Type B pancreatic cell (in vitro differentiated cells): Measurements from ENCODE around the gene DEGS2. TPM values are rescaled to one million over a fixed set of nuclear protein-coding genes. Genes with fewer than 3 reads are reported as not detected.

Source experiments
- DNase-seq: peaks from one replicate; pipeline ENCODE4 v3.0.0; 2021; ENCODE audit warnings: mixed read lengths; ENCODE audit not compliant: unreplicated experiment; ENCODE audit errors: extremely low spot score
- H3K27ac Mint-ChIP-seq: 2 replicates; pipeline ENCODE4 v1.8.0; 2021; ENCODE audit warnings: mild to moderate bottlenecking, mixed read lengths
- H3K27me3 Mint-ChIP-seq: 2 replicates; pipeline ENCODE4 v1.8.0; 2021; ENCODE audit warnings: mixed read lengths
- H3K36me3 Mint-ChIP-seq: 2 replicates; pipeline ENCODE4 v1.8.0; 2021; ENCODE audit warnings: mixed read lengths
- H3K4me1 Mint-ChIP-seq: one replicate; pipeline ENCODE4 v1.8.0; 2021; ENCODE audit warnings: mixed read lengths; ENCODE audit not compliant: unreplicated experiment
- H3K4me3 Mint-ChIP-seq: 2 replicates; pipeline ENCODE4 v1.8.0; 2021; ENCODE audit warnings: mild to moderate bottlenecking, mixed read lengths
- H3K9me3 Mint-ChIP-seq: 2 replicates; pipeline ENCODE4 v1.8.0; 2021; ENCODE audit warnings: mixed read lengths
- total RNA-seq: library from RNA; stranded (reverse); gene quantifications from 2 replicates; pipeline ENCODE4 v1.2.1, GENCODE V29; 2021; ENCODE audit warnings: low replicate concordance
- TF ChIP-seq, protein P1 (sequence below): fragments of 200-600 bp; sonication (generic); conservative IDR thresholded peaks from 2 replicates; pipeline ENCODE4 v1.5.0; 2021; ENCODE audit warnings: antibody characterized with exemption, mild to moderate bottlenecking

The DEGS2 gene
- total RNA-seq, 1 donor from 2014 or later: 5.2 TPM

DNA sequence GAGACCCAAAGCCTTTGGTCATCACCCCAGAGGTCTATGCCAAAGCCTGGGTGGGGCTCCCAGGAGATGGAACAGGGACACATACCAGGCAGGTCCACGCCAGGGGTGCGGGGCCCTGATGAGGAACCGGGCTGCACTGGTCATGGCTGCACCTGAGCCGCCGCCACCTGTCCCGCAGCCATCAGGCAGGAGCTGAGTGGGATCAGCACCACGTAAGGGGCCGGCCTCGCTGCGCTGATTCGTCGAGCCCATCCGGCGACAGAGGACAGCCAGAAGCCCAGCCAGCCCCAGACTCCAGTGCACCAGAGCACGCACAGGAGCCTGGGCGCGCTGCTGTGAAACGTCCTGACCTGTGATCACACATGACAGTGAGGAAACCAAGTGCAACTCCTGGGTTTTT is 15.9 kb downstream of the DEGS2 start:
- H3K9me3 Mint-ChIP-seq: no peaks in the 10 kb centered on the region
- no peaks in the 10 kb centered on the region for H3K36me3 Mint-ChIP-seq
- no peak for DNase-seq
- H3K4me1 Mint-ChIP-seq: peaks cover 15% of the 10 kb centered on the region
- TF ChIP-seq, protein P1, sequence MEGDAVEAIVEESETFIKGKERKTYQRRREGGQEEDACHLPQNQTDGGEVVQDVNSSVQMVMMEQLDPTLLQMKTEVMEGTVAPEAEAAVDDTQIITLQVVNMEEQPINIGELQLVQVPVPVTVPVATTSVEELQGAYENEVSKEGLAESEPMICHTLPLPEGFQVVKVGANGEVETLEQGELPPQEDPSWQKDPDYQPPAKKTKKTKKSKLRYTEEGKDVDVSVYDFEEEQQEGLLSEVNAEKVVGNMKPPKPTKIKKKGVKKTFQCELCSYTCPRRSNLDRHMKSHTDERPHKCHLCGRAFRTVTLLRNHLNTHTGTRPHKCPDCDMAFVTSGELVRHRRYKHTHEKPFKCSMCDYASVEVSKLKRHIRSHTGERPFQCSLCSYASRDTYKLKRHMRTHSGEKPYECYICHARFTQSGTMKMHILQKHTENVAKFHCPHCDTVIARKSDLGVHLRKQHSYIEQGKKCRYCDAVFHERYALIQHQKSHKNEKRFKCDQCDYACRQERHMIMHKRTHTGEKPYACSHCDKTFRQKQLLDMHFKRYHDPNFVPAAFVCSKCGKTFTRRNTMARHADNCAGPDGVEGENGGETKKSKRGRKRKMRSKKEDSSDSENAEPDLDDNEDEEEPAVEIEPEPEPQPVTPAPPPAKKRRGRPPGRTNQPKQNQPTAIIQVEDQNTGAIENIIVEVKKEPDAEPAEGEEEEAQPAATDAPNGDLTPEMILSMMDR: no peak
- H3K4me3 Mint-ChIP-seq: no peak overlapping the region
- no peak overlapping the region for H3K27ac Mint-ChIP-seq
- H3K27me3 Mint-ChIP-seq: no peaks in the 10 kb centered on the region

DNA sequence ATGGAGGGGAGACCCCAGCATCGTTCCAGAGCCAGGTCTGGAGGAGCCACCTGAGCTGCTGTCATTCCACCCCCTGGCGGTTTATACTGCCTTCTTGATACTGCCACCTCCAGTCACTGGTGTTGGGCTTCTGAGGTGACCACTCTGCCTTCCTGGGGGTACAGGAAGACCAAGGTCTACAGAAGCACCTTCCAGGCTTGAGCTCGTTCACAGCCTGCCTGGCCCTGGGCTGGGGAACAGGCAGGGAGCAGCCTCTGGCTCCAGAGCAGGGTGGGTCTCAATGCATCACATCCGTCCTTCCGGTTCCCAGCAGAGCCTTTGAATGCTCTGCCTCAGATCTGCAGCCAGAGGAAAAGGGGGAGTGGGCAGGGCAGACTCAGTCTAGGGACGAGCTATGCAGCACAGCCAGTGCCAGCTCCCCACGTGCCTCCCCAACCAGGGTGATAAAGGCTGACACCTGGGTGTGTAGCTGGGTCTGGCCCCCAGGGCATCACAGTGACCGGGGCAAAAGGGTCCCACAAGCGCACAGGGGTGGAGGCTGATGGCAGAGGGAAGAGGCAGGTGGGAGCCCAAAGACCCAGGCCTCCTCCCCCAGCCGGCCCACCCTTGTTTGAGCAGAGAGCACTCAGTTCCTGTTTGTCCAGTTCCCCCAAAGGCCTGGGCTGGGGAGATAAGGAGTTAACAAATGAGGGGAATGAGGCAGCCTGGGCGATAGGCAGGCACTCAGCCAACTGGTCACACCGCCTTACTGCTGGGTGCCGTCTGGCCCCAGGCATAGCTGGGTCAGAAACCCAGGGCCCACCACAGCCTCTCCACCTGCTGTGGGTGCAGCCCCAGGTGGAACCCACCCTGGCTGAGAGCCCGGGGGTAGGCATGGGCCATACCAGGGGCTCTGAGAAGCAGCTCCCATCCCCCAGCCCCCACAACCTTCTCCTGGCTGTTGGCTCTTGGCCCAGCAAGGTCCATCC is 17.1 kb downstream of the DEGS2 start:
- Mint-ChIP-seq H3K9me3 (no peaks in the 10 kb centered on the region), H3K27me3 (no peaks in the 10 kb centered on the region), H3K4me3 (peak overlapping the region; percentile 49), H3K4me1 (peaks cover 15% of the 10 kb centered on the region), H3K27ac (peak overlapping the region; percentile 94), H3K36me3 (no peaks in the 10 kb centered on the region)
- DNase-seq: no peak
- TF ChIP-seq, protein P1: no peak

DNA sequence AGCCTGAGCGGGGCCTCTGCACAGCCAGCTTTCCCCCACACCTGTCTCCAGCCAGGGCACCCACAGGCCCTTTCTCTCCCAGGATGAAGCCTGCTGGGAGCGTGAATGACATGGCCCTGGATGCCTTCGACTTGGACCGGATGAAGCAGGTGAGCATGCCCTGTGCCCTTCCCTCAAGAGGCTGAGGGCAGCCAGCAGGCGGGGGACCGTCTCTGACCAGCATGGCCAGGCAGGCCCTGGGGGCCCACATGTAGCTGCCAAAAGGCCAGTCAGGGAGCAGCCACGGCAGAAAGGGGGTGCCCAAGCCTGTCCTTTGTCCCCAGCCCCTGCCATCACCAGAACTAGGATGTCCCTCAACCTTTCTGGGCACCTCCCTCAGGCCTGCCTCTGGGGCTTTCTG is 18.3 kb downstream of the DEGS2 start:
- H3K27me3 Mint-ChIP-seq: no peaks in the 10 kb centered on the region
- H3K9me3 Mint-ChIP-seq: no peaks in the 10 kb centered on the region
- DNase-seq: no peak
- TF ChIP-seq, protein P1: no peak
- peak overlapping the region; percentile 59 for H3K27ac Mint-ChIP-seq
- H3K4me1 Mint-ChIP-seq: peaks cover 15% of the 10 kb centered on the region
- H3K36me3 Mint-ChIP-seq: peaks cover 4% of the 10 kb centered on the region
- H3K4me3 Mint-ChIP-seq: no peak overlapping the region

DNA sequence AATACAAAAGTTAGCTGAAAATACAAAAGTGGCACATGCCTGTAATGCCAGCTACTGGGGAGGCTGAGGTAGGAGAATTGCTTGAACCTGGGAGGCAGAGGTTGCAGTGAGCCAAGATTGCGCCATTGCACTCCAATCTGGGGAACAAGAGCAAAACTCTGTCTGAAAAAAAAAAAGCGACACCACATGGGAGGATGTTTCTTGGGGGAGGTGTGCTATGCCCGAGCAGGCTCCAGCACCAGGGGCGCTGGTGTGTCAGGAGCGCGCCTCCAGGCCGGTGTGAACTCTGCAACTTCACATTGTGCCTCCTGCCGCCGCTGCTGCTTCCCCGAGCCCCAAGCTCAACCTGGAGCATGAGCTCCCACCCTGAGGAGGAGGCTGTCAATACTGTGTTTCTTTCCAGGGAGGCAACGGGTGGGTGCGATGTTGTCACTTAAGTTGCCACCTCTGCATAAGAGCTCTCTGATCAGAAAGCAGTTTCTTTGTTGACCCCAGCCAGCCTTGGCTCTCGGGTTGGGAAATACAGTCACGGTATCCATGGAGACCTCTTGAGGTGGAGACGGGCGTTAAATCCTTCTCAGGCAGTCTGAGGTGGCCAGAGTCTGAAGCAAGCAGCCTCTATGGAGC is 18.9 kb downstream of the DEGS2 start:
- Mint-ChIP-seq H3K36me3 (peaks cover 4% of the 10 kb centered on the region), H3K4me3 (peak overlapping the region; percentile 51), H3K27me3 (no peaks in the 10 kb centered on the region), H3K27ac (peak overlapping the region; percentile 59), H3K4me1 (peaks cover 15% of the 10 kb centered on the region), H3K9me3 (no peaks in the 10 kb centered on the region)
- no peak for DNase-seq
- TF ChIP-seq, protein P1: peak; percentile 63

DNA sequence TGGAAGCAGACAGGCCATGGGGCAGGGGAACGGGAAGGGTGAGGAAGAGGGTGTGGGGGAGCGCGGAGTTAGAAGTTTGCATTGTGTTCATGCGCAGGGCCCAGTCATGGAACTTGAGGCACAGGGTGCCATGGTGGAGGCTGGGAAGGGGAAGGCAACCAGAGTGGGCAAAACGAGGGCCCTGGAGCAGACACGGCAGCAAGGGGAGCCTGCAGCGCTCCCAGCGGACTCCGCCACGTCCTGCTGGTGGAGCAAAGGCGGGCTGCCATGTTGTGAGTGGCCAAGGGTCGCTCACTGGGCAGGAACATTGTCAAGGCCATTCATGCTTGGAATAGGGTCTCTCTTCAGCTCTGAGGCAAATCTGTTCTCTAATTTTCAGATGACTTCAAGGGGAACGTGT is 20.5 kb downstream of the DEGS2 start:
- H3K27me3 Mint-ChIP-seq: no peaks in the 10 kb centered on the region
- TF ChIP-seq, protein P1: no peak
- H3K9me3 Mint-ChIP-seq: no peaks in the 10 kb centered on the region
- DNase-seq: no peak
- peaks cover 17% of the 10 kb centered on the region for H3K4me1 Mint-ChIP-seq
- peak overlapping the region; percentile 62 for H3K27ac Mint-ChIP-seq
- H3K4me3 Mint-ChIP-seq: no peak overlapping the region
- H3K36me3 Mint-ChIP-seq: peaks cover 4% of the 10 kb centered on the region
